HG03045 (cell line): ENCODE measurements around the gene SLFN11.
"Not testable (repeated sequence)": the region's sequence is repeated elsewhere in the genome, so short reads cannot be mapped to it uniquely, and the experiment has no call there.

Experiments
- ATAC-seq: cut with Tn5 transposase; IDR thresholded peaks from one replicate; pipeline ENCODE4 v1.9.1; 2021; ENCODE audit warnings: mild to moderate bottlenecking, moderate library complexity; ENCODE audit not compliant: unreplicated experiment

The SLFN11 gene

GRCh38 chr17:35373534-35373983 is at the start of gene SLFN11:
Gene SLFN11 (minus strand): TSS chr17:35373621. CDS start chr17:35363807, 9,814 bp downstream.
- ATAC-seq: no peak

GRCh38 chr17:35421069-35421468 is 47.6 kb upstream of the SLFN11 start:
- ATAC-seq: not testable (repeated sequence)

- no peak for ATAC-seq
Observed at GRCh38 chr17:35416659-35417058, 43.2 kb upstream of the SLFN11 start.

- ATAC-seq: not testable (repeated sequence)
Observed at GRCh38 chr17:35414707-35415106, 41.3 kb upstream of the SLFN11 start.

- ATAC-seq: no peak
Observed at GRCh38 chr17:35414247-35414646, 40.8 kb upstream of the SLFN11 start.

- ATAC-seq: no peak
Observed at GRCh38 chr17:35407531-35407930, 34.1 kb upstream of the SLFN11 start.

- no peak for ATAC-seq
Observed at GRCh38 chr17:35406568-35406967, 33.1 kb upstream of the SLFN11 start.

- no peak for ATAC-seq
Observed at GRCh38 chr17:35404360-35404759, 30.9 kb upstream of the SLFN11 start.

- ATAC-seq: not testable (repeated sequence)
Observed at GRCh38 chr17:35393783-35394182, 20.4 kb upstream of the SLFN11 start.

GRCh38 chr17:35390663-35391062 is 17.2 kb upstream of the SLFN11 start:
- ATAC-seq: no peak

GRCh38 chr17:35390156-35390555 is 16.7 kb upstream of the SLFN11 start:
- ATAC-seq: no peak

GRCh38 chr17:35387496-35387895 is 14.1 kb upstream of the SLFN11 start:
- ATAC-seq: no peak

GRCh38 chr17:35377706-35378105 is 4.3 kb upstream of the SLFN11 start:
- no peak for ATAC-seq

GRCh38 chr17:35377068-35377467 is 3.6 kb upstream of the SLFN11 start:
- no peak for ATAC-seq

- ATAC-seq: no peak
Observed at GRCh38 chr17:35376245-35376644, 2.8 kb upstream of the SLFN11 start.

GRCh38 chr17:35374766-35375344 is 1.4 kb upstream of the SLFN11 start:
- no peak for ATAC-seq

- ATAC-seq: no peak
Observed at GRCh38 chr17:35373984-35374765, 754 bp upstream of the SLFN11 start.

GRCh38 chr17:35372846-35373533 is 431 bp downstream of the SLFN11 start:
- ATAC-seq: no peak

- ATAC-seq: no peak
Observed at GRCh38 chr17:35371934-35372333, 1.5 kb downstream of the SLFN11 start.

GRCh38 chr17:35368081-35368830 is 5.2 kb downstream of the SLFN11 start:
- peak; percentile 97 for ATAC-seq

- no peak for ATAC-seq
Observed at GRCh38 chr17:35361027-35361426, 12.4 kb downstream of the SLFN11 start.
